NOMO-1 (cell line): Measurements from ENCODE around the gene GSTCD.

Source experiments
- DNase-seq, 2 experiments: peaks; one replicate each; lab custom pipeline; 2025; ENCODE audit not compliant: unreplicated experiment in 2 of 2; lab: John Stamatoyannopoulos, UW

Gene GSTCD

DNA sequence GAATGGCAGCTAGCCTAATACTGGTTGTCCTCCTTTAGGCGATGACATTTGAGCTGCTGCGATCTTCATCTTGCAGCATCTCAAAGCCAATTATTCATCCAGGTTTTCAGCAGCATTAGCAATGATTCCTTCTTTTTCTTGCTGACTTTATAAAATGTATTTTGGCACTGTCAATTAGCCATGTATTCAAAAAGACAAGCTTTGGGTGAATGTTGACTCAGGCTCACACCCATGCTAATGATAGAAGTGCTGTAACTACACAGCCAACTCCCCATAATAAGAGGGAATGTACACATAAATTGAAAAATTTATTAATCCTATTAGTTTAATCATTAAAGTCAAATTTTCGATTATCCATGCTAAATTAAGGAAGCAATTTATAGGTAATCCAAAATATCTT, 162.4 kb downstream of the GSTCD start:
- no peak for DNase-seq

DNA sequence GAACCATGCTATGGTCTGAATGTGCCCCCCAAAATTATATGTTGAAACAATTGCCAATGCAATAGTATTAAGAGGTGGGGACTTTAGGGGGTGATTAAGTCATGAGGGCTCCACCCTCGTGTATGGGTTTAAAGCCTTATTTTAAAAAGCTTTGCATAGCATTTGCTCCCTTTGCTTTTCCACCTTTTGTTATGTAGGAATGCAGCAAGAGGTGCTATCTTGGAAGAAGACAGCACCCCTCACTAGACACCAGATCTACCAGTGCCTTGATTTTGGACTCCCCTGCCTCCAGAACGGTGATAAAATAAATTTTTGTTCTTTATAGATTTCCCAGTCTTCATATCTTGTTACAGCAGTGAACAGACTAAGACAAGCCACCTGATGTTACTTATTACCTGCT, 163.4 kb downstream of the GSTCD start:
- DNase-seq, result no peak

DNA sequence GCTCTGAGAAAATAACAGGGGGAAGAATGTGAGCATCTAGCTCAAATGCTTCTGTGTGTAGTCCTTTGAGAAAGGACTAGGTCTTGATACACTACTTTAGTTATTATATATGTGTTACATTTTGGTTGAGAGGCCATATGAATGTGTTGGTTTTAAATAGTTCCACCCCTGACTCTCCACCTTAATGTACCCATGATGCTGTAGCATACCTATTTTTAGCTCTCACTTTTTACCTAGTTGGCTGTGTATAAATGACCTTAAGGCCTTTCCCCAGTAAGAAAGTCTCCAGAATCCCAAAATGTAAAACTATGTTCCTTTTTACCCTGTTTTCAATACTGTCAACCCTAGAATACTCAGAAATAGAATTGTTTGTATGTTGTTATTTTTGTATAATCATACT, 166.6 kb downstream of the GSTCD start:
- no peak for DNase-seq

DNA sequence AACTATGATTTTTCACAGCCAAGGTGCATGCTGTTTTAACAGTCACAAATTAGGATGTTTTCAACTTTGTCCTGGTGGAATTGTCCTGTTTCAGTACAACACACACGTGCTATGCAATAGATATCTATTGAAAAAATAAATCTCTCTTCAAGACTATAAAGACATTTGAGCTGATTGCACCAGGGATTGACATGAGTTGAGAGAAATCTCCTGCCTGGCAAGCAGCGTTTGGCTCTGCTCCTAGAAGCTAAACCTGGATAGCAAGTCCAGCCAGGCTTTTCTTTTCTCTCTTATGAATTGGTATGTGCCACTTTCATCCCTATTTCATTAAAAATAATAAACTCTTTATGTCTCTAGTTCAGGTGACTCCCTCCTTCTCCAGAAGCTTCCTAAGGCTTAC, 170.1 kb downstream of the GSTCD start:
- no peak for DNase-seq

DNA sequence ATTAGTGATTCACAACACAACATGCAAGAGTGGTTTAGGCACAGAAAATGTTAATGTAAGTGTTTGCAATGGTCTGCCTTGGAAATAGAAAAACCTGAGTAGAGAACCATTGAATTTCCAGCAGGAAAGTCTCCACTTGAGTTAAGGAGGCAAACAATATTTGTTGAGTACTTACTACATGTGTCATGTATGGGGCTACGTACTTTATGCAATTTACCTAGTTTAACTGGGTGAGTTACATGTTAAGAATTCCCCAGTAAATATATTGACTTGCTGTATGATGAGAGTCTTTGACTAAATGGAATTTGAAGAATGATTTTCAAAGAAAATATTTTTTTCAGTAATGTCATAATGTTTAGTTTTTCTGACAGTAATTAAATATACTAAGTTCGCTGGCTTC, 178.9 kb downstream of the GSTCD start:
- no peak for DNase-seq

DNA sequence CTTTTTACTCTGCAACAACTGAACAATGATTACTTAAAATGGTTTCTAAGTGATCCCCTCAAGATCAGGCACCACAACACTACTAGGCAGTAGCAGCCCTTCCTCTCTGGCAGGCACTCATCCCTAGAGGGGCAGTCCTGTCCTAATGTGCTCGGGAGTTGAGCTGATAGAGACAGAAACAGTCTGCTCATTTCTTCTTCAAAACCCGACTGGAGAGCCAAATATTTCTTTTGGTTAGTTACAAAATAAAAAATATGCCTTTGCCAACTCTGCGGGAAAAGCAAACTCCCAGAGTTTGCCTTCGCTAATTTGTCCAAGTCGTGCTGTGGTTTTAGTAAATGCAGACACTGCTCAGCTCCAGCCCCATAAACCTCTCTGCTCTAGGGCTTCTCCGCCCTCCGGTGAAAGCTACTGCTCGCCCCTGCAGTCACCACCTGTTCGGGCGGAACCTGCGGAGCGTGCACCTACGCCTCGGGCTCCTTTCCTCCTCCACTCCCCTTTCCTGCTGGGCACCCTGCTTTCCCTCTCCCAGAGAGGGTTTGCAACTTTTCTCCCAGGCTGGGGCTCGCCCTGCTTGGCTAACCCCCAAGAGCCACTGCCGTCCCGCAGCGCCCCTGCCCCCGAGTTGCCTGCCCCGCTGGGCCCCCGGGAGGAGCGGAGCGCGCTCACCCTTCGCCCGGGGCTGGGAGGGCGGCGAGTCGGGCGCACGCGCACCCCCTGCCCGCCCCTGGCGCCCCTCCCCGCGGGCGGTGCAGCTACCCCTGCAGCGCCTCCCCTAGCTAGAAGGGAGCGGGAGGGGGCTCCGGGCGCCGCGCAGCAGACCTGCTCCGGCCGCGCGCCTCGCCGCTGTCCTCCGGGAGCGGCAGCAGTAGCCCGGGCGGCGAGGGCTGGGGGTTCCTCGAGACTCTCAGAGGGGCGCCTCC, 186.3 kb downstream of the GSTCD start, which contains the start of gene NPNT:
TSS of gene NPNT (plus strand) at position 812 of the 923 bp plus-strand sequence. CDS start 182 bp downstream, outside the sequence.
- no peak for DNase-seq

DNA sequence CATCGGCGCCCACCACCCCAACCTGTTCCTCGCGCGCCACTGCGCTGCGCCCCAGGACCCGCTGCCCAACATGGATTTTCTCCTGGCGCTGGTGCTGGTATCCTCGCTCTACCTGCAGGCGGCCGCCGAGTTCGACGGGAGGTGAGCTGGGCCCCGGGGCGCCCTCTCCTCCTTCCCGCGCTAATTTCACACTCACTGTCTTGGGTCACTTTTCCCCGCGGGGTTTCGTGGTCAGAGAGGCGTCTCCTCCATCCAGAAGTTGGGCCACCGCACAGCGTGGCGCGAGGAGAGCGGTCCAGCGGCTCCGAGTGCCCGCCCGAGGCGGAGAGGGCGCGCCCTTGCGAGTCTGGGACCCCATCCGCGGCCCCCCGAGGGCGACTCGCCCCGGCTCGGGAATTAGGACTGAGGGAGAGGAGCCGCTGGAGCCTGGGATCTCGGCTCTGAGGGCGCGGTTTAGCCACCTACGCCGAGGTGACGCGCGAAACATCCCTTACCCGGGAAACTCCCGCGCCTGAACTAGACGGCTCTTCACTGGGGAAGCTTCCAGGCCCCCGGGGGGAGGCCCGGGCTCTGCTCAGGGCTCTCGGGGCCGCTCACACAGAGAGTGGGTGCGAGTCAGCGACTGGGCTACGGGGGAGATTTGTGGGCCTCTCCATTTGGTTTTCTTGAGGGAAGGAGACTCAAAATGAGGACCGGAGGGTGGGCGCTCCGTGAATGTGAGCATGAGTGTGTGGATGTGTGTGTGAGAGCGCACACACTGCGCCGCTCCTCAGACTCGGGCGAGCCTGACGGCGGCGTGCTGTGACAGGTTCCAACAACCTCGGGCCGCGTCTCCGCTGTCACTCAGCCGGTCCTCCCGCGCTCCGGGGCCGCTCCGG, 187.2 kb downstream of the GSTCD start:
- no peak for DNase-seq

DNA sequence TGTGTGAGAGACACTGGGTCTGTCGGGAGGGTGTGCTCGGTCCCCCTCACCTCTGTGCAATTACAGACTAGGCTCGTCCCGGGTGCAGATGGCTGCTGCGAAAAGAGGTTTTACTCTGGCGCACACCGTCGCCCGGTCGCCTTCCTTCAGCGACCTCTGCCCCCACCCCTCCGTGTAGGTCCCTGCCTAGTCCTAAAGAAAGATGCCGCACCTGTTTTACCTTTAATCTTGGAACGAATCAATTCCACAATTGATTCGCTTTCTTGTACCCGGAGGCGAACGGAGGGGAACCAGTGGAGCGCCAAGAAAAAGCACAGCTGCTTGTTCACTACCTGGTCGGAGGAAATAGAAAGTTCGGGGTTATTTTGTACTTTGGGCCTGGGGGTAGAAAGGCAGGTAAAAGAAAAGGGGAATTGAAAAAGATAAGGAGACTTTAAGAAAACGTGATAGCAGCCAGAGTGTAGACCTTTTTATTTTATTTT, 187.9 kb downstream of the GSTCD start:
- DNase-seq, result no peak
